ENCODE measurements around the gene RBM4.

Gene RBM4

DNA sequence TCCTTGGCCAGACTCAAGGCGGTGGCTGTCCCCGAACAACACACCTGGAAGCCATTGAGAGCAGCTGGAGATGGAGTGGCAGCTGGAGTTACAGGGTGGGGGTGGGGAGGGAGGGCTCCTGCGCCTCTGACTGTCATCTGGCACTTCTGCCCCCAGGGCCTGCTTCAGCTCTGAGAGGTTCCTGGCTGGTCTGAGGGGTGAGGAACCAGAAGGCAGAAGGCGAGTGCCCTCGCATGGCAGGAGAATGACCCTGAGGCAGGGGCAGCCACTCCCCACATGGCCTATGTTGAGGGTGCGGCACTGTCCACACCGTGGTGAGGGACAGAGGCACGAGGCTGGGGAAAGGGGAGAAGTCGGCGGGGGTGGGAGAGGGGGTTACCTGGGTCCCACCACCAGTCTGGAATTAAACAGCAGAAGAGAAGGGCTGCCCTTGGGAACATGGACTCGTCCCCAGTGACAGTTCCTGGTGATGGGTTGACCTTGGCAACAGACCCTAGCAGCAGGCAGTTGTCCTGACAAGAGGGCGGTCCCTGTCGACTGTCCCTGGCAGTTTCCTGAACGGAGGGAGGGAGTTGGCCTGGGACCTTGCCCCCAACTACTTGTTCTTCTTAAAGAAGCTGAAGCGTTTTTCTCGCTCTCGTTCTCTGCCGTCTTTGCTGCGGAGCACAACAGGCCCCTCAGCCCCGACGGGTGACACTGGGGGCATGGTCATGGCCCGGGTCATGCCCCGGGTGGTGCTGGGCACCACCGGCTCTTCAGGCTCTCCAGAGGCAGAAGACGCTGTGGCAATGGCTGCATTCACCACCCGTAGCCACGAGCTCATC, 47.0 kb downstream of the RBM4 start:
- Histone ChIP-seq H3K4me2 (no peak overlapping the region), H2AFZ (ENCODE audit: low read depth) (no peak overlapping the region), H3K27ac (no peak overlapping the region), H3K9ac (no peak overlapping the region), H4K20me1 (ENCODE audit: insufficient read depth) (no peaks in the 10 kb centered on the region), H3K27me3 (ENCODE audit: insufficient read depth, low read depth) (no peaks in the 10 kb centered on the region), H3K79me2 (ENCODE audit: insufficient read depth, low read depth) (no peaks in the 10 kb centered on the region), H3K36me3 (ENCODE audit: insufficient read depth) (no peaks in the 10 kb centered on the region), H3K4me3 (IDR thresholded peaks at IDR 0.05; ENCODE audit: insufficient read depth, low read depth, low read length) (no peak overlapping the region), H3K4me1 (ENCODE audit: low read depth, poor library complexity, severe bottlenecking) (no peaks in the 10 kb centered on the region)
- no peak for TF ChIP-seq CTCF (conservative IDR thresholded peaks at IDR 0.05; ENCODE audit: low read depth, low read length)

DNA sequence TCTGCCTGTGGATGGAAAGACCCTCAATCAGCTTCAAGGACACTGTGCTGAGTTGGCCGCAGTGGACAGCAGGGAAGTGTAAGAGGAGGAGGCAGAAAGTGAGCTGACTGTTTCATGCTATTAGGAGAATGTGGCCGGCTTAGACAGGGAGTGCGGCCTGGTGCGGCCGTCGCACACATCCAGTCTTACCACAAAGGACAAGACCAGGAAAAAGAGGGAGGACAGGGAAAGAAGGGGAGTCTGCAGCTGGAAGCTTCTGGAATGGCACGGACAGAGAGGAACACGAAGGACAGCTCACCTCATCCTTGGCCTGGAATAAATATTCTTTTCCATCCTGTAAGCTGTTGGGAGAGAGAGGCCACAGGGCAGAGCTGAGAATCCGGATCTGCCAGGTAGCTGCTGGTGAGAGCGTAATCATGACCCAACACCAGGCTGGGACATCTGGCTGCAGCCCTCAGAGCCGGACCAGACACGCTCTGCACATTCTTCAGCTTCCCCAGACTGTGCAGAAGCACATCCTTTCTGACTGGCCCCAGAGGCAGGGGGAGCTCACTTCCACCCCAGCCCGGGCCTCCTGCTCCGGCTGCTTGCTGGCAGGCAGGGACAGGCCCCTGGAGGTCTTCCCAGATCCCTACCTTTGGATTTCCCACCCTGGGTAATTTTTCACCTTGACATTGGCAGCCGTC, 47.7 kb downstream of the RBM4 start:
- H3K36me3 ChIP-seq (ENCODE audit: insufficient read depth): no peaks in the 10 kb centered on the region

DNA sequence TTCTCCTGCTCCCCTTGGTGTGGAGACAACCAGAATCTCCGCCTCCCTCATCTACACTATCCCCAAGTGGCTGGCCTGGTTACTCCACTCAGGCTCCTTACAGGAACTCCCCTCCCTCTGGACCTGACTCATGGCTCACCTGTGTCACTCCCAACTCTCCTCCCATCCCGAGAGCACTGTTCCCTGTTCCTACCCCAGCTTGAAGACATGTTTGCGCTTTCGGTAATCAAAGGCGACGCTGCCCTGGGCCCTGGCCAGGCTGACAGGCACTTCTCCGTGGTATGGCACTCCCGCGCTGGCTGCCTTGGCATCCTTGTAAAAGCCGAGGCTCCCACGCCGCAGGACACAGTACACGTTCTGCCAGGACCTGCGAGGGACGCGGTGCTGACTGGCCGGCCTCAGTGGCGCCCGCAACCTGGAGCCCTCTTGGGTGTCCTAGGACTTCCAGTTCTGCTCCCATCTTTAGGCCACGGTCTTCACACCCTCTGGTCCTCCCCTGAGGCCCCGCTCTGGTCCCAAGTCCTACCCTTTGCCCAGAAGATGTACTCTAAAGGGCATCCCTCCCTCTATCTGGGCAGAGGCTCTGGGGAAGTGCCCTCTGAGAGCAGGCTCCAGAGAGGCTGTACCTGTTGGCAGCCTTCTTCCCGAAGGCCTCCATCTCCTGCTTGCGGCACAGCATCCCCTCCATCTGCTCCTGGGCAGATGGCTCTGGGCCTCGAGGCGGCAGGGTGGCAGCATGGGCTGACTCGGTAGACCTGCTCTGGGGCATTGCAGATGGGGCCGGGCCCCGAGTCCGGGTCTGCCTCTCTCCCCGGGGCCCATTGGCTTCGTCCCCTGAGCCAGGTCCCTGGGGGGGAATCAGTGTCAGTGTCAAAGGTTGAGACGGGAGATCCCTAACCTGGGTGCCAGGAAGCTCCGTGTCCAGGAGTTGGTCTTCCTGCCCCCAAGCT, 48.6 kb downstream of the RBM4 start:
- Histone ChIP-seq H3K9ac (no peak overlapping the region), H3K79me2 (ENCODE audit: insufficient read depth, low read depth) (no peaks in the 10 kb centered on the region), H3K4me1 (ENCODE audit: low read depth, poor library complexity, severe bottlenecking) (no peaks in the 10 kb centered on the region), H3K27me3 (ENCODE audit: insufficient read depth, low read depth) (no peaks in the 10 kb centered on the region), H2AFZ (ENCODE audit: low read depth) (no peak overlapping the region), H3K4me2 (no peak overlapping the region), H3K27ac (no peak overlapping the region), H3K36me3 (ENCODE audit: insufficient read depth) (no peaks in the 10 kb centered on the region), H4K20me1 (ENCODE audit: insufficient read depth) (no peaks in the 10 kb centered on the region), H3K4me3 (IDR thresholded peaks at IDR 0.05; ENCODE audit: insufficient read depth, low read depth, low read length) (no peak overlapping the region)
- TF ChIP-seq CTCF (conservative IDR thresholded peaks at IDR 0.05; ENCODE audit: low read depth, low read length): no peak

More for the DNA sequence above, 47.7 kb downstream of the RBM4 start:
- Histone ChIP-seq H3K79me2 (ENCODE audit: insufficient read depth, low read depth) (no peaks in the 10 kb centered on the region), H3K27ac (no peak overlapping the region), H3K4me1 (ENCODE audit: low read depth, poor library complexity, severe bottlenecking) (no peaks in the 10 kb centered on the region), H4K20me1 (ENCODE audit: insufficient read depth) (no peaks in the 10 kb centered on the region), H3K9ac (no peak overlapping the region), H2AFZ (ENCODE audit: low read depth) (no peak overlapping the region), H3K27me3 (ENCODE audit: insufficient read depth, low read depth) (no peaks in the 10 kb centered on the region), H3K4me3 (IDR thresholded peaks at IDR 0.05; ENCODE audit: insufficient read depth, low read depth, low read length) (no peak overlapping the region), H3K4me2 (no peak overlapping the region)
- no peak for TF ChIP-seq CTCF (conservative IDR thresholded peaks at IDR 0.05; ENCODE audit: low read depth, low read length)

DNA sequence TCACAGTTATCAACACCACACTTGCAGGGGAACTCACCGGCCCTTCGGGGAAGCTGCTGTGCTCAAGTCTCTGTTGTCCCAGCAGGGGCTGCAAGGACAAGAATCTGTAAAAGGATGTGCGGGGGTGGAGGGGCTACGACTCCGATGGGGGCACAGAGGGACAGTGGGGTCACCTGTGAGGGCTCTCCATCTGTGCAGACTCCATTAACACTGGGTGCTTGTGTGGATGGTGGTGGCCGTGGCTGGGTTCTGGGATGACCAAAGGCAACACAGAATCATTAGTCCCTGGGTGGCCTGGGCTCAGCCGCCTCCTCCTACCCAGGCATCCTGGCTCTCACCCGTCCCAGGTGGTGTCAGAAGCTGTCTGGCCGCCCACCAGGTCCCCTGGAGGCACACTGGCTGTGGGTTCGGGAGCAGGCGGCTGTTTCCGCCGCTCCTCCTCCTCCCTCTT, 49.4 kb downstream of the RBM4 start:
- Histone ChIP-seq H3K36me3 (ENCODE audit: insufficient read depth) (no peaks in the 10 kb centered on the region), H3K4me1 (ENCODE audit: low read depth, poor library complexity, severe bottlenecking) (no peaks in the 10 kb centered on the region), H3K4me2 (no peak overlapping the region), H3K9ac (no peak overlapping the region), H3K27me3 (ENCODE audit: insufficient read depth, low read depth) (no peaks in the 10 kb centered on the region), H3K79me2 (ENCODE audit: insufficient read depth, low read depth) (no peaks in the 10 kb centered on the region), H2AFZ (ENCODE audit: low read depth) (no peak overlapping the region), H3K4me3 (IDR thresholded peaks at IDR 0.05; ENCODE audit: insufficient read depth, low read depth, low read length) (no peak overlapping the region), H4K20me1 (ENCODE audit: insufficient read depth) (no peaks in the 10 kb centered on the region), H3K27ac (no peak overlapping the region)
- TF ChIP-seq CTCF (conservative IDR thresholded peaks at IDR 0.05; ENCODE audit: low read depth, low read length): no peak

Measured in KMS-11 (cell line).